ENCODE results near the gene SNAP29. TPM values are rescaled to one million over a fixed set of nuclear protein-coding genes. Genes with fewer than 3 reads are reported as not detected.
"Not testable (repeated sequence)": the region's sequence is repeated elsewhere in the genome, so short reads cannot be mapped to it uniquely, and the experiment has no call there.

SNAP29 gene
- total RNA-seq, 1 experiment from 2014 or later: 17.2 TPM

DNA sequence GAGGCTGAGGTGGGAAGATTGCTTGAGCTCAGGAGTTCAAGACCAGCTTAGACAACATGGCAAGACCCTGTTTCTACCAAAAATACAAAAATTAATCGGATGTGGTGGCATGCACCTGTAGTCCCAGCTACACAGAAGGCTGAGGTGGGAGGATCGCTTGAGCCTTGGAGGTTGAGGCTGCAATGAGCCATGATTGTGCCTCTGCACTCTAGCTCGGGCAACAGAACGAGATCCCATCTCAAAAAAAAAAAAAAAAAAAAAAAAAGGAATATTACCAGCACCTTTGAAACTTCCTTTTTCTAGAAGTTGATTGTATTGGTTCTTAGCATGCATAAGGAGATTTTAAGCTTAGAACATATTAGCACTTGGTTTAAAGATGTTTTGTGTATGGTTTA, 69.8 kb downstream of the SNAP29 start:
- H3K27me3 ChIP-seq (replicated peaks): no peaks in the 10 kb centered on the region
- no peak overlapping the region for H3K27ac ChIP-seq
- no peak for DNase-seq (ENCODE audit: low read depth in 1 of 2, low spot score in 2 of 2)
- no peaks in the 10 kb centered on the region for H3K9me3 ChIP-seq (replicated peaks)
- H3K36me3 ChIP-seq: peaks cover 39% of the 10 kb centered on the region
- no peaks in the 10 kb centered on the region for H3K4me1 ChIP-seq (replicated peaks)
- H3K4me3 ChIP-seq: no peak overlapping the region

DNA sequence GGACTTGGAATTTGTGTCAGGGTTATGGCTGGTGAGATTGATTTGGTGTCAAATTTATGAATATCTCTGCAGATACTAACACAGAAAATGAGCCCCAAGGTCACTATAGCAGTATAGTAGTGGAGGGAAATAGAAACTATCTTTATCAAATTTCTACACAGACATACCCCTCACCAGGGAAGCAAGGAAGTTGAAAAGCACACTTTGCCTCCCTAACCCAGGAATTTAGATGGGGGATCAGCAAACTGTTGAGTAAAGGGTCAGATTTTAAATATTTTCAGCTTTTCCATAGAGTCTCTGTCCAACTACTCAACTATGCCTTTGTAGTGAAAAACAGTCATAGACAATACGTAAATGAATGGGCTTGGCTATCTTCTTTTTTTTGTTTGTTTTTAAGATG, 71.2 kb downstream of the SNAP29 start:
- H3K4me1 ChIP-seq (replicated peaks): no peaks in the 10 kb centered on the region
- no peak overlapping the region for H3K4me3 ChIP-seq
- H3K9me3 ChIP-seq (replicated peaks): no peaks in the 10 kb centered on the region
- no peak overlapping the region for H3K27ac ChIP-seq
- peaks cover 43% of the 10 kb centered on the region for H3K36me3 ChIP-seq
- no peaks in the 10 kb centered on the region for H3K27me3 ChIP-seq (replicated peaks)
- no peak for DNase-seq (ENCODE audit: low read depth in 1 of 2, low spot score in 2 of 2)

DNA sequence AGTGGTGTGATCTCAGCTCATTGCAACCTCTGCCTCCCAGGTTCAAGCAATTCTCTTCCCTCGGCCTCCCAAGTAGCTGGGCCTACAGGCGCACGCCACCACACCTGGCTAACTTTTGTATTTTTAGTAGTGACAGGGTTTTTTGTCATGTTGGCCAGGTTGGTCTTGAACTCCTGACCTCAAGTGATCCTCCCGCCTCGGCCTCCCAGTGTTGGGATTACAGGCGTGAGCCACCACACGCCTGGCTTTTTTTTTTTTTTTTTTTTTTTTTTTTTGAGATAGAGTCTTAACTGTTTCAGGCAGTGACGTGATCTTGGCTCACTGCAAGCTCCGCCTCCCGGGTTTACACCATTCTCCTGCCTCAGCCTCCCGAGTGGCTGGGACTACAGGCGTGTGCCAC, 71.6 kb downstream of the SNAP29 start:
- H3K27ac ChIP-seq; H3K4me1 ChIP-seq (replicated peaks); H3K9me3 ChIP-seq (replicated peaks); DNase-seq (ENCODE audit: low read depth in 1 of 2, low spot score in 2 of 2); H3K27me3 ChIP-seq (replicated peaks); H3K4me3 ChIP-seq: not testable (repeated sequence)
- H3K36me3 ChIP-seq: peaks cover 45% of the 10 kb centered on the region

DNA sequence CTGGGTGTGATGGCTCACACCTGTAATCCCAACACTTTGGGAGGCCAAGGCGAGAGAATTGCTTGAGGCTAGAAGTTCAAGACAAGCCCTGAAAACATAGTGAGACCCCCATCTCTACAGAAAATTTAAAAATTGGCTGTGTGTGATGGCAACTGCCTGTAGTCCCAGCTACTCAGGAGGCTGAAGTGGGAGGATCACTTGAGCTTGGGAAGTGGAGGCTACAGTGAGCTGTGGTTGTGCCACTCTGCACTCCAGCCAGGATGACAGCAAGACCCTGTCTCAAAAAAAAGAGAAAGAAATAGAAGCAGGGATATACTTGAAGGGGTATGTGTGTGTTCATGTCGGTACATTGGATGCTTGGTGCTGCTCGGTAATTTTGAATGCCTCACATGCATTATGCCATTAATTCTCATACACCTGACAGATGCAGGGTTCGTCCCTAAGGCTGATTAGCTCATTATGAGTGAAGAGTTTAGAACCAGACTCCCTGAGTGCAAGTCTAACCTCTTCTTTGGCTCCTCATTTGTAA, 72.4 kb downstream of the SNAP29 start:
- Histone ChIP-seq H3K36me3 (peaks cover 45% of the 10 kb centered on the region), H3K9me3 (replicated peaks) (no peaks in the 10 kb centered on the region), H3K4me3 (no peak overlapping the region), H3K27ac (no peak overlapping the region), H3K4me1 (replicated peaks) (no peaks in the 10 kb centered on the region), H3K27me3 (replicated peaks) (no peaks in the 10 kb centered on the region)
- no peak for DNase-seq (ENCODE audit: low read depth in 1 of 2, low spot score in 2 of 2)

DNA sequence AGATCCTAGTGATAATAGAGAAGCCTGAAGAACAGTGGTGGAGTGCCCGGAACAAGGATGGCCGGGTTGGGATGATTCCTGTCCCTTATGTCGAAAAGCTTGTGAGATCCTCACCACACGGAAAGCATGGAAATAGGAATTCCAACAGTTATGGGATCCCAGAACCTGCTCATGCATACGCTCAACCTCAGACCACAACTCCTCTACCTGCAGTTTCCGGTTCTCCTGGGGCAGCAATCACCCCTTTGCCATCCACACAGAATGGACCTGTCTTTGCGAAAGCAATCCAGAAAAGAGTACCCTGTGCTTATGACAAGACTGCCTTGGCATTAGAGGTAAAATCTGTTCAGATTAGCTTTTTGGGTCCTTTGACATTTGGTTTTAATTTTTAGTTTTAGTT, 75.1 kb downstream of the SNAP29 start:
- Histone ChIP-seq H3K4me1 (replicated peaks) (no peaks in the 10 kb centered on the region), H3K4me3 (no peak overlapping the region)

DNA sequence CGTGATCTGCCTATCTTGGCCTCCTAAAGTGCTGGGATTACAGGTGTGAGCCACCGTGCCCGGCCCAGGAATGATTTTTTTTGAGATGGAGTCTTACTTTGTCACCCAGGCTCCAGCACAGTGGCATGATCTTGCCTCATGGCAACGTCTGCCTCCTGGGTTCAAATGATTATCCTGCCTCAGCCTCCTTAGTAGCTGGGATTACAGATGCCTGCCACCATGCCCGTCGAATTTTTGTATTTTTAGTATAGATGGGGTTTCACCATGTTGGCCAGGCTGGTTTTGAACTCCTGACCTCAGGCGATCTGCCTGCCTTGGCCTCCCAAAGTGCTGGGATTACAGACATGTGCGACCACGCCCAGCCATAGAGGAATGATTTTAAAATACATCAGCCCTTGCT, 76.2 kb downstream of the SNAP29 start:
- not testable (repeated sequence) for H3K9me3 ChIP-seq (replicated peaks); H3K27ac ChIP-seq; H3K27me3 ChIP-seq (replicated peaks); H3K4me1 ChIP-seq (replicated peaks); DNase-seq (ENCODE audit: low read depth in 1 of 2, low spot score in 2 of 2); H3K4me3 ChIP-seq
- H3K36me3 ChIP-seq: peaks cover 58% of the 10 kb centered on the region

More for the DNA sequence above, 75.1 kb downstream of the SNAP29 start:
- H3K27ac ChIP-seq: no peak overlapping the region
- no peak for DNase-seq (ENCODE audit: low read depth in 1 of 2, low spot score in 2 of 2)
- no peaks in the 10 kb centered on the region for H3K9me3 ChIP-seq (replicated peaks)
- H3K27me3 ChIP-seq (replicated peaks): no peaks in the 10 kb centered on the region
- peaks cover 61% of the 10 kb centered on the region for H3K36me3 ChIP-seq

DNA sequence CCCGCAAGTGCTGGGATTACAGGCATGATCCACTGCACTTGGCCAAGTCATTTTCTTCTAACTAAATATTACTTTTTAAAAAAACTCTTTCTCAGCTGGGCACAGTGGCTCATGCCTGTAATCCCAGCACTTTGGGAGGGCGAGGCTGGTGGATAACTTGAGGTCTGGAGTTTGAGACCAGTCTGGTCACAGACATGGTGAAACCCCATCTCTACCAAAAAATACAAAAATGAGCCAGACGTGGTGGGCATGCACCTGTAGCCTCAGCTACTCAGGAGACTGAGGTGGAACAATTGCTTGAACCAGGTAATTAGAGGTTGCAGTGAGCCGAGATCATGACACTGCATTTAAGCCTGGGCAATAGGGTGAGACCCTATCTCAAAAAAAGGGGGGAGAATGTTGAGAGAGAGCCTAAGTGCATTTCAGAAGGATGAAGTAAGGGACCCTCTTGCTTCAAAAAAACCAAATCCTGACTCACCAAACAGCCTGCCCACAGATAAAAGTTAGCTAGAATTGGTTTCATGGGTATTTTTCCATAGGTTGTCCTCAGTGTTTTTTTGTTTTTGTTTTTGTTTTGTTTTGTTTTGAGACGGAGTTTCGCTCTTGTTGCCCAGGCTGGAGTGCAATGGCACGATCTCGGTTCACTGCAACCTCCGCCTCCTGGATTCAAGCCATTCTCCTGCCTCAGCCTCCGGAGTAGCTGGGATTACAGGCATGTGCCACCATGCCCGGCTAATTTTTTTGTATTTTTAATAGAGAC, 77.2 kb downstream of the SNAP29 start:
- DNase-seq (ENCODE audit: low read depth in 1 of 2, low spot score in 2 of 2); H3K4me1 ChIP-seq (replicated peaks); H3K27me3 ChIP-seq (replicated peaks); H3K27ac ChIP-seq; H3K9me3 ChIP-seq (replicated peaks); H3K4me3 ChIP-seq: not testable (repeated sequence)
- H3K36me3 ChIP-seq: peaks cover 56% of the 10 kb centered on the region

DNA sequence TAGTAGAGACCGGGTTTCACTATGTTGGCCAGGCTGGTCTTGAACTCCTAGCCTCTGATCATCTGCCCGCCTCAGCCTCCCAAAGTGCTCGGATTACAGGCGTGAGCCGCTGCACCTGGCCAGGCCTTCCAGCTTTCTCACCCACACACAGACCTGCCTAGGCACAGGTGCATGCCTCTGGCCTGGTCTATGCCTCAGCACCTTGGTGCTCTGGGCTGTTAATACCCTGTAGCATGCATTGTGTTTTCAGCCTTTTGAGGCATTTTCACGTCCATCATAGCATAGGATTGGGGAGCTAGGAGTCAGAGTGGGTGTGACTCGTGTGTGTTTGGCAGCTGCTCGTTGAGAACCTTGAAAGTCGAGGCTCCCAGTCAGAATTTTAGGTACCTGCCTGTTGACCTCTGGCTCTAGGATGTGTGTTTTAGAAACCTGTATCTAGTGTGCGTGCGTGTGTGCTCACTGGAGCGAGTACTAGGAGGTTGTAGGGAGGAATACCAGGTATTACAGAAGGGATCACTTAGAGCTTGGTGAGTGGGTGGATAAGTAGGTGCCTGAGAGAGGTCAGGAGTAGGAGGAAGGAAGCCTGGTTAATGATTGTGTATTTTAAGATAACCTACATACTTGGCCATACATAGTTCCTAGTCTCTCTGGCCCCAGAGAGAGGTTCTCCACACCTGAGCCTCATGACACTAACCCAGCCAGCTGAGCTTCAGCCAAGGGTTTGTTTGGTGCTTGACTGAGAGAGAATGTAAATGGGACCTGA, 78.4 kb downstream of the SNAP29 start:
- DNase-seq (ENCODE audit: low read depth in 1 of 2, low spot score in 2 of 2): no peak
- Histone ChIP-seq H3K27me3 (replicated peaks) (no peaks in the 10 kb centered on the region), H3K36me3 (peaks cover 59% of the 10 kb centered on the region), H3K9me3 (replicated peaks) (no peaks in the 10 kb centered on the region), H3K27ac (no peak overlapping the region), H3K4me1 (replicated peaks) (no peaks in the 10 kb centered on the region), H3K4me3 (no peak overlapping the region)

DNA sequence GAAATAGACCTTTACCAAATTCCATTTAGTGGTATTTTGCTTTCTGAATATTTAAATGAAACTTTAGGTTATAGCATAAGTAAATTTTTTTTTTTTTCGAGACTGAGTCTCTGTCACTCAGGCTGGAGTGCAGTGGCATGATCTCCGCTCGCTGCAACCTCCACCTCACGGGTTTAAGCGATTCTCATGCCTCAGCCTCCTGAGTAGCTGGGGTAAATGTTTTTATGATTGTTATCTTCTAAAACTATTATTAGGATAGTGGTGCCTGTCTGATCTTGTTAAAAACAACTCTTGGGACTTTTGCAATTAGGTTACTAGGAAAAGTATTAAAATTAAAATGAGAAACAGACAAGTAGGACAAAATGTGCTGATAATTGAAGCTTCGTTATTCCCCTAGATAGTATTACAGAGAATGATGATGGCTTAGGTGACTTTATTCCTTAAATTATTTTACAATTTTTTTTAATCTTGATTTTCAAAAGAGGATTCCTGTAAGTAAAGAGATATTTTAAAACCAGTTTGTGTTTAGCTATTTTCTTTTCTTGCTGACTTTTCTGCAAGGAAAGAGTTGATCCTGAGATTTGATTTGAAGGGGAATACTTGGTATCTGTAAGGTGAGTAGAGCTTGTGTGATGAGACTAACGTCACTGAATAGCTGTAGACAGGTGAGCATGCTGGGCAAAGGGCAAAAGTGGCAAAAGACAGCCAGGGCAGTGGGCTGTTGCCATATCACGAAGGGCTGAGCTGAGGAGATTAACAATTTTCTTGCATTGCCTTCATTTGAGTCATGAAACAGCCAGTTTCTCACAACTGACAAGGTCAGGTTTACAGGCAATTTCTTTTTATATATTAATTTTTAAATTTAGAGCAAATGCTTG, 79.2 kb downstream of the SNAP29 start:
- Histone ChIP-seq H3K9me3 (replicated peaks) (no peaks in the 10 kb centered on the region), H3K36me3 (peaks cover 54% of the 10 kb centered on the region), H3K4me1 (replicated peaks) (no peaks in the 10 kb centered on the region), H3K27me3 (replicated peaks) (no peaks in the 10 kb centered on the region), H3K27ac (no peak overlapping the region), H3K4me3 (no peak overlapping the region)
- DNase-seq (ENCODE audit: low read depth in 1 of 2, low spot score in 2 of 2): no peak

DNA sequence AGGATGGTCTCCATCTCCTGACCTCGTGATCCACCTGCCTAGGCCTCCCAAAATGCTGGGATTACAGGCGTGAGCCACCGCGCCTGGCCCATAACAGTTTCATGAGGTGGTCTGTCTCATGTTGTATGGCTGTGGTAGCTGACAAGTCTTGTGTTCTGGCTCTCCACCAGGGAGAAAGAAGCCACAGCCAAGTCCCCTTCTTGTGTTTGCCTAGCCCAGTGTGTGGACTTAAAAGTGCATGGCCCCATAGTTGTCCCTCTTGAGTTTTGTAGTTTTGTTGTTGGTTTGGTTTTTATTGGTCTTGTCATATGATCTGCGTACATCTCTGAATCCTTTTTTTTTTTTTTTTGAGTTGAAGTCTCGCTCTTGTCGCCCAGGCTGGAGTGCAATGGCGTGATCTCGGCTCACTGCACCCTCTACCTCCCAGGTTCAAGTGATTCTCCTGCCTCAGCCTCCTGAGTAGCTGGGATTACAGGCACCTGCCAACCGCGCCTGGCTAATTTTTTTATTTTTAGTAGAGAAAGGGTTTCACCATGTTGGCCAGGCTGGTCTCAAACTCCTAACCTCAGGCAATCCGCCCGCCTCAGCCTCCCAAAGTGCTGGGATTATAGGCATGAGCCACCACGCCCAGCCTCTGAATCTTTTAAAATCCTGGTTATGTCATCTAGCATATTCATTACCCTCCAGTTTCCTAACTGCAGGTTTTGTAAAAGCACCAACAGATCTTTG, 80.8 kb downstream of the SNAP29 start:
- not testable (repeated sequence) for H3K27ac ChIP-seq

DNA sequence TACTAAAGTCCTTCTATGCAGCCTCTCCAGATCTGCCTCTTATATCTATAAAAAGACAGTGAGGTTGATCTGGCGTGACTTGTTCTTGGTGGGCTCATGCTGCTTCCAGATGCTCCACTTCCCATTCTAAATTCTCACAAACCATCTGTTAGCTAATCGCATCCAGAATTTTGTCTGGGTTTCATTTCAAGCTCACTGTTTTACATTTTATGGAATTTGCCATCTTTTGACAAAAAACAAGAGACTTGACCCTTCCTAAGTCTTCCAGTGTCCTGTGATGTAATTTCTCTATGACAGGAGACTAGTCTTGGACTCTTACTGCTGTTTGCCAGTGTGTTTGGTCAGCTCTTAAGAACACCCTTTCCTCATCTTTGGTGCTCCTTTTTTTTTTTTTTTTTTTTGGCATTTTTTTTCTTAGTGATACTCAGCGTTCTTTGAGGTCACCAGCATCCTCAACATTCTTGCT, 81.4 kb downstream of the SNAP29 start:
- H3K4me3 ChIP-seq: no peak overlapping the region
- H3K36me3 ChIP-seq: peaks cover 38% of the 10 kb centered on the region
- H3K27ac ChIP-seq: no peak overlapping the region
- no peaks in the 10 kb centered on the region for H3K9me3 ChIP-seq (replicated peaks)
- no peak for DNase-seq (ENCODE audit: low read depth in 1 of 2, low spot score in 2 of 2)
- peaks cover 8% of the 10 kb centered on the region for H3K4me1 ChIP-seq (replicated peaks)
- no peaks in the 10 kb centered on the region for H3K27me3 ChIP-seq (replicated peaks)

More for the DNA sequence above, 80.8 kb downstream of the SNAP29 start:
- not testable (repeated sequence) for H3K4me3 ChIP-seq; H3K4me1 ChIP-seq (replicated peaks); H3K27me3 ChIP-seq (replicated peaks); DNase-seq (ENCODE audit: low read depth in 1 of 2, low spot score in 2 of 2); H3K9me3 ChIP-seq (replicated peaks)
- peaks cover 43% of the 10 kb centered on the region for H3K36me3 ChIP-seq
